Ramos (cell line): ENCODE measurements around the gene LRIT1.

Experiments
- in situ Hi-C: fragments of 300-500 bp; cut with MboI; formaldehyde crosslinking; loops from one replicate; pipeline ENCODE4 v1.14.3; 2022; ENCODE audit warnings: low sequenced_read_pairs; ENCODE audit not compliant: unreplicated experiment

The LRIT1 gene

DNA sequence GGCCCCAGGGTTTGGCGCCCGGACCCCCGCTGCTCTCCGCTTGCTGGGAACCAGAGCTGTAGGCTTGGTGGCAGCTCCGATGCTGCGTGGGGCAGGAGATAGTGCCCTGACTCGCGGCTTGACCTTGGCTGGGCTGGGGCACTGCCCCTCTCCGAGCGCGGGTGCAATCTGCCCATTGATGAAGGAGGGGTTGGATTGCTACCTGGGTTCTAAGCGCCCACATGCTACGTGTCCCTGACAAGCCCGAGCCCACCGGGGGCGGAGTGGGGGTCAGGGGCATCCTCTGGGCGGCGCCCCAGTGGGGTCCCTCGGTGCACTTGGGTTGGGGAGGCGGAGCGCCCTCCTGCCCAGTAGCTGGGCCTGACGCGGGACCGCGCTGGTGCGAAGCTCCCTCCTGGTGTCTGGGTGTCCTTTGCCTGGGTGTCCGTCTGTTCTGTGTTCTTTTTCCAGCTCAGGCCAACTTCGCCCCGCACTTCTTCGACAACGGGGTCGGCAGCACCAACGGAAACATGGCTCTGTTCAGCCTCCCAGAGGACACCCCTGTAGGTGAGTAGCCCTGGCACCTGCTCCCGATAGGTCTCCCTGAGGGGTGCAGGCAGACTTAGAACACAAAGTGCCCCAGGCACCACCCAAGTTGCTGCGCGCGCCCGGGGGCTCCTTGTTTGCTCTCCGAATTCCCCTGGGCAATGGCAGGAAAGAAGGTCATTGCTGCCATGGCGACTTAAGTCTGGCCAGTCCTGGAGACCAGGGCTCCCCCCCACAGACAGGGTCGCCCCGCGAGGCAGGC lies 46.1 kb downstream of the LRIT1 start:
- in situ Hi-C loops: no loop called here

DNA sequence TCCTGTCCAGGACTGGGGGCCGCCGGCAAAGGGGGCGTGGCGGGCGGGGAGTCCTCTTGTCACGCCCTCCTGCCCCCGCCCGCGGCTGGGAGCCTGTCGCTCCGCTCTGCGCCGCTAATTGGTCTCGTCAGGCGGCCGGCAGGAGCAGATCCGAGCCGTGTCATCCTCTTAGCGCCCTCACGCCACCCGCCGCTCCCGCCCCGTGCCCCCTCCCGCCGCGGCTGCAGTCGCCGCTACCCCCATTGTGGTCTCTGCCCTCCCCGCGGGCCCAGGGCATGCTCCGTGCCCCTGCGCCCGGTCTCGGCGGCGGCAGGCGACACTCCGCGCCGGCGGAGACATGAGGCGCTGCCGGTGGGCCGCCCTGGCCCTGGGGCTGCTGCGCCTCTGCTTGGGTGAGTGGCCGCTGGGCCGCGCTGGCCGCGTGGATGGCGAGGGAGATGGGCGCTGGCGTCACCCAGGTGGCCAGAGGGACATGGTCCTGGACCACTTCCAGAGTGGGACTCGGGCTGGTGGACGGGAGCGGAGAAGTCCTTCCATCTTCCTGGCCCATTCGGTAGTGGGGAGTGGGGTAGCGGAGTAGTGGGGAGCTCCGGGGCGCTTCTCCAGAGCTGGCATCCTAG lies 46.8 kb downstream of the LRIT1 start, which contains the start of gene CDHR1:
CDHR1 (plus strand) TSS at position 114 of the 620 bp plus-strand sequence; CDS start at position 338, 224 bp downstream.
- in situ Hi-C loops: no loop called here

DNA sequence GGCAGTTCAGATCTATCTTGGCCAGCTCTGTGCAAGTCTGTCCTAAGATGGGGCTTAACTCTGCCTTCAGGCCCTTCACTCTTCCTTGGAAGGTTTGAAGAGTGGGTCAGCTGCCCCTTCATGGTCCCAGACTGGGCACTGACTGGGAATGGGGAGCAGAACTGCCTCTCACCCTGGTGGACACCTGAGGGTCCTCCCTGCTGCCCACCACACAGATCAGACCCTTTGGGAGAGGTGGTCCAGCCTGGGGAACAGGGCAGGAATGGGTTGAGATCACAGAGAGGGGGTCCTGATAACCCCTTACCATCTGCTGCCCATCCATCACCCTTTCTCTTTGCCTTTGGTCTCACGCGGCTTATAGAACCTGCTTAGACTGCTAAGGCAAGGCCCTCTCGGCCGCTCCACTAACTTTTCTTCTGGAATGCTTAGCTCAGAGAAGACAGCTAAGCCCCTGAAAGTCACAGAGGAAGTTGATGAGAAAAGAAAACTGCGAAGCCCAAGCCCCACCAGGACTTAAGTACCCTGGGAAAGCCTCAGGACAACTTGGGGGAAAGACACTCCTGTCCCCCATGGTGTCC lies 47.4 kb downstream of the LRIT1 start:
- in situ Hi-C loops: no loop called here

DNA sequence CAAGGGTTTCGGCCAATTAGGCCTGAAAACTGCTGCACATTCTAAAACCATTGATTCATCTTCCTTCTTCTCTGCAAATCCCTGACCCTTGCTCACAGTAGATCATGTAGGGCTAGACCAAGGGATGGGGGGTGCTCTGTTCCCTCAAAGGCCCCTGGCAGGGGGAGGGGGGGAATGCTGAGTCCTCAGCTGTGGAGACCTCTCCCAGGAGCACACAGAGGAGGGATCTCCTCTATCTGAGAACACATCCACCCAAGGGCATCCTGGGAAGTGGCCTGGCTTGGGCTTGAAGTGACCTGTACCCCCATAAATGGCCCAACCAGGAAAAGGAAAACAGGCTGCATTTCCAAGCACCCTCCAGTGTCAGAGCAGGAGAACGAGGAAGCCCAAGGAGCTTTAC lies 48.0 kb downstream of the LRIT1 start:
- in situ Hi-C loops: no loop called here

DNA sequence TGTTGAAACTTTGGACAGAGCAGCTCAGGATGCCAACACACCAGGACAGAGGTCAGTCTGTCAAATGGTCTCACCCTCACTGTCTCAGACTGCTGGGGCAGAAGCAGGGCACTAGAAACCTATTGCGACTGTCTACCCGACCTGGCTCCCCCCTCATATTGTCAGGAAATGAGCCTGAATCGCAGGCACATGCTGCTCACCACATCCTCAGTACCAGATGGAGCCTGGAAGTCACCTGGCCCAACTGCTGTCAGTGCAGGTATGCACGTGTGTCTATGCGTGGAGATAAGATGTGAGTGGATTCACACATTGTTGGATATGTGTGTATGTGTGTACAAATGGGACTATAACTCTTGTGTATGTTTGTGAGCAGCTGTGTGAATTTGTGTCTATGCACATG lies 50.2 kb downstream of the LRIT1 start:
- in situ Hi-C loops: no loop called here

DNA sequence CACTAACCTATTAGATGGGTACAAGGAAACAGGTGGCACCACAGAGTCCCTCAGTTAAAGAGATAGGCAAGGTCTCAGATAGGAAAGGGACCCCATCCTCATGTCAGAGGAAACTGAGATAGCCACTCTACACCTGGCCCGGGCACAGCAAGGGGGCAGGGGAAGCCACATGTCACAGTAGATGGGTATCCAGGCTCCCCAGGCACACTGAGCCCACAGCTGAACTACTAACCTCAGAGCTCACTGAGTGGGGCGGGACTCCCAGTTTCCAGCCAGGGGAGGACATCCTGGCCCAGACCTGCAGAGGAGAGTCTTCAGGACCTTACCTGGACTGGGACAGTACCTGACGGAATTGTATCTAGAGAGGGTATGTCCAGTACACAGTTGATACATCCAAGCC lies 50.7 kb downstream of the LRIT1 start:
- in situ Hi-C loops: no loop called here

DNA sequence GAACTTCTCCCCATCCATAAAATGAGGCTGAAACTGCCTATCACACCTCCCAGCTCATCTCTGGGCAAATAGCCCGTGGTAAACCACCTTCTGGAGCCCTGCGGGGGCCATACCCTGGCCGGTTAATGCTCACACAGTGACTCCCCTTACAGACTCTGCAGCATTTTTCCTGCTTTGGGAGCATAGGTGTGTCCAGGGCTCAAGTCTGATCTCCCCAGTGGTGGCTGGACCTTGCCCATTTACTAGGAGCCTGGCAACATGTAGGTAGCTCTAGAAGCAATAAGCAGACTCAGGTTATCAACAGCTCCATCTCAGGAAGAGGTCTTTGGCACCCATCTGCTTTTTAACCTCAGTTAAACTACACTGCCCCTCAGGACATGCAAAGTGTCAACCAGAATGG lies 52.5 kb downstream of the LRIT1 start:
- in situ Hi-C loops: no loop called here

DNA sequence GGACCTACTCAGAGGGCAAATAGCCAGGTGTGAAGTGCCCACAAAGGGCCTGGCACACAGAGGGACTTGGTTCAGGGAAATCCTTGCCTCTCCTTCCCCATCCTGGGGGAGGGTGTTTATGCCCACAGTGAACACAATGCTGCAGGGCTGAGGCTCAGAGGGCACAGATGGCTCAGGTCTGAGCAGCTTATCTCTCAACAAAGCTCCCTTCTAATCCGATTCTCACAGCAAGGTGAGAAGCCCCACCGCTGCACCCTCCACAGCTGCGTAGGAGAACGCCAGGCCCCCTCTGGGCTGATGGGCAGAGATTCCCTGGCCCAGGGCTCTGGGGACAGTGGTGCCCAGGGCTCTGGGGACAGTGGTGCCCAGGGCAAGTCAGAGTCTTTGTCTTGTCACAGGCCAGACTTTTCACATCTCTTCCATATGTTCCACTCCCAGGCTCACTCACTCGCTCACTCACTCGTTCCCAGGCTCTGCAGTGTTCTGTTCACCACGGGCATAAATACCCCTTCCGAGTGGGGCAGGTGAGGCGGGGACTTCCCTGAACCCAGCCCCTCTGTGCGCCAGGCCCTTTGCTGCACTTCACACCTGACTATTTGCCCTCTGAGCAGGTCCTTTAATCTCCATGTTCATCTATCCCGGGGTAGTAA lies 55.7 kb downstream of the LRIT1 start:
- in situ Hi-C loops: no loop called here

DNA sequence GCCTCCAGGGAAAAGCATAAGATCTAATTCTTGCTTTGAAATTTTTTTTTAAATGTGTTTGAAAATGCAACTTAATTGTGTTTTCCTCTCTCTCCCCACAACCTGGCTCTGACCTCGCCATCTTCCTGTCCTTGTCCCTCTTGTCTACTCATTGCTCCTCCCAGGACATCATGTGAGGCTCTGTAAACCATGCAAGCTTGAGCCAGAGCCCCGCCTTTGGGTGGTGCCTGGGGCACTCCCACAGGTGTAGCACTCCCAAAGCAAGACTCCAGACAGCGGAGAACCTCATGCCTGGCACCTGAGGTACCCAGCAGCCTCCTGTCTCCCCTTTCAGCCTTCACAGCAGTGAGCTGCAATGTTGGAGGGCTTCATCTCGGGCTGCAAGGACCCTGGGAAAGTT lies 56.8 kb downstream of the LRIT1 start:
- in situ Hi-C loops: no loop called here

DNA sequence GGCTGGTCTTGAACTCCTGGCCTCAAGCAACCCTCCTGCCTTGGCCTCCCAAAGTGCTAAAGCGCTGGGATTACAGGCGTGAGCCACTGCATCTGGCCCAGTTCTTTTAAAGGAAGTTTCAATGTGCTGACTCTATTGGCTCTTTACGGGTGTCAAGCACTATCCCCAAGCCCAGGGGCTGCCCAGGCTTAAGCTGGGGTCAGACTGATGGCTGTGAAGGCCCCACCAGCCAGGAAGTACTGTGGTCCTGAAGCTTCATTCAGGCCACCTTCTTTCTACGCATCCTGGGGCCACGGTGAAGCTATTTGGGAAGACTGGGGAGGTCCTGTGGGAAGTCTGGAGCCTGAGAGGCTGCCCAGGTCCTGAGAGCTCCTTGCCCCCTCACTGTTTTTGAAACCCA lies 59.7 kb downstream of the LRIT1 start:
- in situ Hi-C loops: no loop called here
